IMR-90 (cell line): ENCODE measurements around the gene ERRFI1. TPM values are rescaled to one million over a fixed set of nuclear protein-coding genes. Genes with fewer than 3 reads are reported as not detected.

Source experiments
- ATAC-seq: fragments of 200-7000 bp; cut with Tn5 transposase; 2 replicates; pipeline ENCODE4 v1.9.1; 2020; ENCODE audit warnings: low read depth, mild to moderate bottlenecking, moderate library complexity
- BruUV-seq: library from RNA; stranded (reverse); fragments of 400-500 nt; replicated peaks from 2 replicates; lab custom pipeline; 2021; lab: Mats Ljungman, UMichigan
- CTCF ChIA-PET: fragments of 300-600 bp; formaldehyde crosslinking; extraction: SDS; loops from one replicate; lab custom pipeline; 2021; ENCODE audit warnings: antibody characterized with exemption; lab: Yijun Ruan, JAX
- POLR2A ChIA-PET: fragments of 300-600 bp; sonication (Branson Sonifier 250); formaldehyde crosslinking; loops from one replicate; lab custom pipeline; 2022; ENCODE audit warnings: antibody characterized with exemption; ENCODE audit not compliant: unreplicated experiment; lab: Charles Lee
- DNase-seq: peaks from one replicate; pipeline ENCODE4 v3.0.0; 2013
- H2AFZ ChIP-seq: replicated peaks from 2 replicates; pipeline ENCODE3; 2013; ENCODE audit warnings: low read length, mild to moderate bottlenecking; ENCODE audit not compliant: poor library complexity
- H2AK5ac ChIP-seq: 2 replicates; pipeline ENCODE4 v1.6.1; 2013; ENCODE audit warnings: low read depth, low read length, inconsistent platforms
- H2AK9ac ChIP-seq: replicated peaks from 2 replicates; pipeline ENCODE3; 2013; ENCODE audit warnings: mild to moderate bottlenecking, low read depth, low read length, moderate library complexity; ENCODE audit not compliant: poor library complexity
- H2BK120ac ChIP-seq: 2 replicates; pipeline ENCODE4 v1.6.1; 2013; ENCODE audit warnings: low read depth, low read length, inconsistent platforms
- H2BK15ac ChIP-seq: 3 replicates; pipeline ENCODE4 v1.6.1; 2013; ENCODE audit warnings: low read depth, low read length, inconsistent platforms
- H2BK20ac ChIP-seq: 2 replicates; pipeline ENCODE4 v1.6.1; 2013; ENCODE audit warnings: low read depth, mild to moderate bottlenecking, inconsistent platforms, low read length, moderate library complexity
- H2BK5ac ChIP-seq: 2 replicates; pipeline ENCODE4 v1.6.1; 2013; ENCODE audit warnings: mild to moderate bottlenecking, low read depth, low read length, inconsistent platforms; ENCODE audit not compliant: poor library complexity, severe bottlenecking
- H3K14ac ChIP-seq: replicated peaks from 2 replicates; pipeline ENCODE4 v1.6.1; 2013; ENCODE audit warnings: low read depth, low read length, inconsistent platforms
- H3K18ac ChIP-seq: 2 replicates; pipeline ENCODE4 v1.6.1; 2013; ENCODE audit warnings: low read depth, low read length, control low read depth
- H3K23ac ChIP-seq: 2 replicates; pipeline ENCODE4 v1.6.1; 2013; ENCODE audit warnings: low read depth, low read length, inconsistent platforms
- H3K27ac ChIP-seq: 2 replicates; pipeline ENCODE4 v1.5.1; 2013; ENCODE audit warnings: mild to moderate bottlenecking, control low read depth, low read length; ENCODE audit not compliant: insufficient read depth
- H3K27me3 ChIP-seq: 2 replicates; pipeline ENCODE4 v1.6.1; 2013; ENCODE audit warnings: low read length; ENCODE audit not compliant: control insufficient read depth, insufficient read depth
- H3K36me3 ChIP-seq: 2 replicates; pipeline ENCODE4 v1.6.1; 2013; ENCODE audit warnings: low read length, mixed read lengths; ENCODE audit not compliant: control insufficient read depth, insufficient read depth
- H3K4ac ChIP-seq: 2 replicates; pipeline ENCODE4 v1.6.1; 2013; ENCODE audit warnings: low read depth, low read length, inconsistent platforms
- H3K4me1 ChIP-seq: 2 replicates; pipeline ENCODE4 v1.6.1; 2013; ENCODE audit warnings: low read length, mixed read lengths; ENCODE audit not compliant: control insufficient read depth, insufficient read depth
- H3K4me2 ChIP-seq: 2 replicates; pipeline ENCODE4 v1.6.1; 2013; ENCODE audit warnings: low read depth, mild to moderate bottlenecking, control low read depth, low read length, moderate library complexity
- H3K4me3 ChIP-seq: 2 replicates; pipeline ENCODE4 v1.5.1; 2013; ENCODE audit warnings: low read depth, mild to moderate bottlenecking, control low read depth, low read length, moderate library complexity; ENCODE audit not compliant: insufficient read depth
- H3K56ac ChIP-seq: 2 replicates; pipeline ENCODE4 v1.6.1; 2013; ENCODE audit warnings: low read length, inconsistent platforms; ENCODE audit not compliant: insufficient read depth; ENCODE audit errors: extremely low read depth
- H3K79me1 ChIP-seq, 2 experiments: 2 replicates each; pipeline ENCODE4 v1.6.1; 2013; ENCODE audit warnings: low read length in 2 of 2, inconsistent platforms in 1 of 2, low read depth in 1 of 2
- H3K9ac ChIP-seq: 2 replicates; pipeline ENCODE4 v1.6.1; 2013; ENCODE audit warnings: low read depth, low read length, control low read depth
- H3K9me1 ChIP-seq: 2 replicates; pipeline ENCODE4 v1.6.1; 2013; ENCODE audit warnings: low read length, inconsistent platforms; ENCODE audit not compliant: insufficient read depth
- H3K9me3 ChIP-seq: 2 replicates; pipeline ENCODE4 v1.6.1; 2013; ENCODE audit warnings: low read length; ENCODE audit not compliant: control insufficient read depth, insufficient read depth
- H4K20me1 ChIP-seq: 2 replicates; pipeline ENCODE4 v1.6.1; 2013; ENCODE audit warnings: low read length, inconsistent platforms; ENCODE audit not compliant: insufficient read depth
- H4K5ac ChIP-seq: 2 replicates; pipeline ENCODE4 v1.6.1; 2013; ENCODE audit warnings: mild to moderate bottlenecking, low read depth, low read length, control low read depth
- H4K8ac ChIP-seq, 2 experiments: 2 replicates each; pipeline ENCODE4 v1.6.1; 2013; ENCODE audit warnings: low read depth in 2 of 2, low read length in 2 of 2, control low read depth in 1 of 2, inconsistent platforms in 1 of 2
- H4K91ac ChIP-seq: 2 replicates; pipeline ENCODE4 v1.6.1; 2013; ENCODE audit warnings: low read depth, low read length, inconsistent platforms; ENCODE audit not compliant: insufficient read depth
- NFE2L2 ChIP-seq: fragments of 150-350 bp; IDR thresholded peaks from 2 replicates; pipeline ENCODE4 v1.6.1; 2016; ENCODE audit warnings: low read depth, mild to moderate bottlenecking, low read length
- WGBS, 2 experiments: methylation state at CpG; one replicate each; pipeline versions ENCODE4 v1.1.5 to v1.1.7; 2013; ENCODE audit warnings: missing lambda C conversion rate in 2 of 2; ENCODE audit not compliant: insufficient read length in 1 of 2; ENCODE audit errors: extremely low coverage in 2 of 2; 5-methylcytosine and 5-hydroxymethylcytosine counted together
- dilution Hi-C: fragments of 300-500 bp; cut with HindIII; formaldehyde crosslinking; loops from one replicate; pipeline ENCODE4 v1.14.3; 2018; ENCODE audit warnings: low sequenced_read_pairs; ENCODE audit not compliant: unreplicated experiment
- in situ Hi-C: fragments of 300-500 bp; cut with MboI; formaldehyde crosslinking; loops from 3 replicates; pipeline ENCODE4 v1.14.3; 2019; ENCODE audit warnings: low sequenced_read_pairs, inconsistent platforms, mixed read lengths
- intact Hi-C: fragments of 100-400 bp; cut with micrococcal nuclease; formaldehyde crosslinking; loops from 2 replicates; pipeline ENCODE4 v1.10.0; 2022
- polyA plus RNA-seq, 3 experiments: library from polyadenylated mRNA; depleted of rRNA; stranded (reverse); fragments of >200 nt; gene quantifications; 2 replicates each; pipeline ENCODE4 v1.2.3, GENCODE V29; 2012; ENCODE audit warnings: low replicate concordance in 1 of 3
- total RNA-seq: library from RNA; depleted of rRNA; stranded (reverse); fragments of >200 nt; gene quantifications from 2 replicates; pipeline ENCODE4 v1.2.3, GENCODE V29; 2012
- TF ChIP-seq, protein P1 (sequence below): fragments of 150-350 bp; IDR thresholded peaks from 2 replicates; pipeline ENCODE4 v1.6.1; 2016; ENCODE audit warnings: low read depth, mild to moderate bottlenecking, low read length, moderate library complexity, borderline replicate concordance

The ERRFI1 gene
- total and polyA plus RNA-seq, 2 of the 4 experiments (the other 2 are of a cell fraction) = 101 to 145 TPM

DNA sequence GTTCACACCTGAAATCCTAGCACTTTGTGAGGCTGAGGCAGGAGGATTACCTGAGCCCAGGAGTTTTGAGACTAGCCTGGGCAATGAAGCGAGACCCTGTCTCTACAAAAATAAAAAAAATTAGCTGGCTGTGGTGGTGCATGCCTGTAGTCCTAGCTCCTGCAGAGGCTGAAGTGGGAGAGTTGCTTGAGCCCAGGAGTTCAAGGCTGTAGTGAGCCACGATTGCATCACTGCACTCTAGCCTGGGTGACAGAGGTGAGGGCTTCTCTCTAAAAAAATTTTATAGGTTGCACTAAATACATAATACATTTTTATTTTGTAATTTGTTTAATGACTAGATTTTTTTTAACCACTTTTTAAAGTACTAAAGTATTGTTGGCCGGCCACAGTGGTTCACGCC lies 58.5 kb downstream of the ERRFI1 start:
- no peak for TF ChIP-seq NFE2L2
- TF ChIP-seq, protein P1, sequence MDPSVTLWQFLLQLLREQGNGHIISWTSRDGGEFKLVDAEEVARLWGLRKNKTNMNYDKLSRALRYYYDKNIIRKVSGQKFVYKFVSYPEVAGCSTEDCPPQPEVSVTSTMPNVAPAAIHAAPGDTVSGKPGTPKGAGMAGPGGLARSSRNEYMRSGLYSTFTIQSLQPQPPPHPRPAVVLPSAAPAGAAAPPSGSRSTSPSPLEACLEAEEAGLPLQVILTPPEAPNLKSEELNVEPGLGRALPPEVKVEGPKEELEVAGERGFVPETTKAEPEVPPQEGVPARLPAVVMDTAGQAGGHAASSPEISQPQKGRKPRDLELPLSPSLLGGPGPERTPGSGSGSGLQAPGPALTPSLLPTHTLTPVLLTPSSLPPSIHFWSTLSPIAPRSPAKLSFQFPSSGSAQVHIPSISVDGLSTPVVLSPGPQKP = no peak
- Histone ChIP-seq H3K9ac (no peak overlapping the region), H3K14ac (no peak overlapping the region), H2AFZ (no peak overlapping the region), H3K36me3 (peaks cover 49% of the 10 kb centered on the region), H2BK20ac (no peak overlapping the region), H3K9me3 (no peaks in the 10 kb centered on the region), H2AK5ac (no peak overlapping the region), H3K4me1 (no peaks in the 10 kb centered on the region), H2BK15ac (no peak overlapping the region), H4K5ac (no peak overlapping the region), H3K18ac (no peak overlapping the region), H3K79me1 (peaks cover 34 to 75% of the 10 kb centered on the region in 2 experiments), H4K8ac (no peak overlapping the region), H2BK120ac (no peak overlapping the region), H3K9me1 (no peaks in the 10 kb centered on the region; the same call in 1 of the 2 replicates), H3K23ac (no peak overlapping the region), H2AK9ac (no peak overlapping the region), H3K4me2 (no peak overlapping the region), H3K4me3 (no peak overlapping the region), H3K4ac (no peak overlapping the region), H4K20me1 (peaks cover 25% of the 10 kb centered on the region), H3K27me3 (no peaks in the 10 kb centered on the region), H4K91ac (no peak overlapping the region), H2BK5ac (no peak overlapping the region), H3K27ac (no peak overlapping the region), H3K56ac (no peak overlapping the region)
- in situ Hi-C loops (no loop called here), dilution Hi-C loops (no loop called here), intact Hi-C loops (no loop called here)
- WGBS, 2 experiments = no CpG with 5 or more reads among the region's 4 CpGs
- CTCF ChIA-PET = interaction anchor here (0.6 kb wide), 1 partner anchor 166 kb away, joined by 3 read pairs; no protein-coding TSS in a partner anchor
- ATAC-seq = no peak
- BruUV-seq = no TSS peak
- no peak for DNase-seq
- POLR2A ChIA-PET = no interaction called here
